ACC112 (cell line): ENCODE measurements around the gene SLC6A16.

Experiments
- H2AFZ ChIP-seq: fragments of 200-600 bp; sonication (generic); one replicate; pipeline ENCODE4 v1.6.0; 2017; ENCODE audit warnings: antibody characterized with exemption, low read length; ENCODE audit not compliant: unreplicated experiment
- H3K27ac ChIP-seq: fragments of 200-600 bp; sonication (generic); 2 replicates; pipeline ENCODE4 v1.5.1; 2014; ENCODE audit warnings: low read depth, mild to moderate bottlenecking, antibody characterized with exemption, low read length, moderate library complexity
- H3K27me3 ChIP-seq: fragments of 200-600 bp; sonication (generic); 2 replicates; pipeline ENCODE4 v1.6.1; 2014; ENCODE audit warnings: mild to moderate bottlenecking, antibody characterized with exemption, low read length, moderate library complexity, mixed read lengths; ENCODE audit not compliant: insufficient read depth
- H3K36me3 ChIP-seq: fragments of 200-600 bp; sonication (generic); 2 replicates; pipeline ENCODE4 v1.6.1; 2016; ENCODE audit warnings: mild to moderate bottlenecking, antibody characterized with exemption, low read length, moderate library complexity, mixed read lengths; ENCODE audit not compliant: insufficient read depth
- H3K4me1 ChIP-seq: fragments of 200-600 bp; sonication (generic); one replicate; pipeline ENCODE4 v1.6.1; 2016; ENCODE audit warnings: low read length, mixed read lengths; ENCODE audit not compliant: insufficient read depth, unreplicated experiment, control insufficient read depth
- H3K4me3 ChIP-seq: fragments of 200-600 bp; sonication (generic); 2 replicates; pipeline ENCODE4 v1.5.1; 2014; ENCODE audit warnings: mild to moderate bottlenecking, low read depth, low read length
- H3K79me2 ChIP-seq: fragments of 200-600 bp; sonication (generic); one replicate; pipeline ENCODE4 v1.6.0; 2016; ENCODE audit warnings: low read length; ENCODE audit not compliant: control insufficient read depth, unreplicated experiment, insufficient read depth

Gene SLC6A16

GRCh38 chr19:49344505-49345423, 19.8 kb upstream of the SLC6A16 start:
- peaks cover 3% of the 10 kb centered on the region for H3K4me1 ChIP-seq
- no peaks in the 10 kb centered on the region for H3K27me3 ChIP-seq
- H3K4me3 ChIP-seq = no peak overlapping the region
- peaks cover under 1% of the 10 kb centered on the region; the same call in 1 of the 2 replicates for H3K36me3 ChIP-seq
- no peak overlapping the region for H3K27ac ChIP-seq
- H2AFZ ChIP-seq = no peak overlapping the region
- no peaks in the 10 kb centered on the region for H3K79me2 ChIP-seq

- H3K4me1 ChIP-seq = peaks cover 3% of the 10 kb centered on the region
- H3K79me2 ChIP-seq = no peaks in the 10 kb centered on the region
- no peak overlapping the region for H2AFZ ChIP-seq
- H3K27me3 ChIP-seq = no peaks in the 10 kb centered on the region
- no peak overlapping the region for H3K4me3 ChIP-seq
- H3K27ac ChIP-seq = no peak overlapping the region
- H3K36me3 ChIP-seq = no peaks in the 10 kb centered on the region
These were observed 18.1 kb upstream of the SLC6A16 start for GRCh38 chr19:49343123-49343522.

- H3K4me1 ChIP-seq = peaks cover 3% of the 10 kb centered on the region
- H3K36me3 ChIP-seq = no peaks in the 10 kb centered on the region
- no peak overlapping the region for H3K27ac ChIP-seq
These were observed 17.3 kb upstream of the SLC6A16 start for GRCh38 chr19:49342291-49342721.

GRCh38 chr19:49340865-49341718, 16.1 kb upstream of the SLC6A16 start:
- Histone ChIP-seq H3K4me1 (peaks cover 3% of the 10 kb centered on the region), H3K4me3 (no peak overlapping the region), H3K36me3 (no peaks in the 10 kb centered on the region), H3K27ac (no peak overlapping the region), H3K27me3 (no peaks in the 10 kb centered on the region), H2AFZ (no peak overlapping the region), H3K79me2 (no peaks in the 10 kb centered on the region)

More at GRCh38 chr19:49342291-49342721, 17.3 kb upstream of the SLC6A16 start:
- Histone ChIP-seq H3K4me3 (no peak overlapping the region), H2AFZ (no peak overlapping the region), H3K79me2 (no peaks in the 10 kb centered on the region), H3K27me3 (no peaks in the 10 kb centered on the region)

- H3K4me1 ChIP-seq = peaks cover 3% of the 10 kb centered on the region
- H2AFZ ChIP-seq = no peak overlapping the region
- no peaks in the 10 kb centered on the region for H3K79me2 ChIP-seq
- H3K27ac ChIP-seq = peak overlapping the region; percentile 29; the same call in 1 of the 2 replicates
- no peaks in the 10 kb centered on the region for H3K27me3 ChIP-seq
- peak overlapping the region; percentile 72 for H3K4me3 ChIP-seq
- H3K36me3 ChIP-seq = no peaks in the 10 kb centered on the region
These were observed 15.3 kb upstream of the SLC6A16 start for GRCh38 chr19:49340069-49340864.

GRCh38 chr19:49339301-49340068, 14.5 kb upstream of the SLC6A16 start:
- Histone ChIP-seq H3K36me3 (no peaks in the 10 kb centered on the region), H3K27me3 (no peaks in the 10 kb centered on the region), H2AFZ (no peak overlapping the region), H3K27ac (0 out of 2 replicates have a peak overlapping the region, but pooled peaks have one; percentile 18), H3K4me3 (peak overlapping the region; percentile 72), H3K4me1 (peaks cover 3% of the 10 kb centered on the region), H3K79me2 (no peaks in the 10 kb centered on the region)

- H3K36me3 ChIP-seq = no peaks in the 10 kb centered on the region
- peak overlapping the region; percentile 72 for H3K4me3 ChIP-seq
- H3K4me1 ChIP-seq = peaks cover 3% of the 10 kb centered on the region
- H3K27me3 ChIP-seq = no peaks in the 10 kb centered on the region
- H3K79me2 ChIP-seq = no peaks in the 10 kb centered on the region
- no peak overlapping the region for H2AFZ ChIP-seq
- H3K27ac ChIP-seq = no peak overlapping the region
These were observed 13.8 kb upstream of the SLC6A16 start for GRCh38 chr19:49338691-49339300.

- Histone ChIP-seq H3K4me1 (peaks cover 3% of the 10 kb centered on the region), H3K4me3 (peak overlapping the region; percentile 72), H2AFZ (no peak overlapping the region)
These were observed 13.2 kb upstream of the SLC6A16 start for GRCh38 chr19:49338023-49338677.

More at GRCh38 chr19:49338023-49338677, 13.2 kb upstream of the SLC6A16 start:
- H3K36me3 ChIP-seq = no peaks in the 10 kb centered on the region
- no peaks in the 10 kb centered on the region for H3K79me2 ChIP-seq
- H3K27ac ChIP-seq = no peak overlapping the region
- no peaks in the 10 kb centered on the region for H3K27me3 ChIP-seq
